Stimulated activated CD8-positive, alpha-beta memory T cell treated with anti-CD3 and anti-CD28 coated beads, Interleukin-12 subunit alpha, Interleukin-12 subunit beta, amount 100 ng/mL, for 4 hours (primary cell): ENCODE data around the gene AOPEP.

Experiments
- DNase-seq: peaks from one replicate; pipeline ENCODE4 v3.0.0-alpha.2; 2020; ENCODE audit warnings: low read depth

AOPEP gene

GRCh38 chr9:94850540-94851434 is 124.3 kb downstream of the AOPEP start:
- no peak for DNase-seq

- no peak for DNase-seq
Observed at GRCh38 chr9:94851467-94851866, 125.0 kb downstream of the AOPEP start.

- DNase-seq: no peak
Observed at GRCh38 chr9:94851892-94852291, 125.4 kb downstream of the AOPEP start.

GRCh38 chr9:94852373-94852772 is 125.9 kb downstream of the AOPEP start:
- no peak for DNase-seq

- no peak for DNase-seq
Observed at GRCh38 chr9:94853887-94854286, 127.4 kb downstream of the AOPEP start.

- DNase-seq: no peak
Observed at GRCh38 chr9:94855903-94856302, 129.4 kb downstream of the AOPEP start.

GRCh38 chr9:94857791-94858190 is 131.3 kb downstream of the AOPEP start:
- DNase-seq: no peak

- no peak for DNase-seq
Observed at GRCh38 chr9:94859226-94859625, 132.7 kb downstream of the AOPEP start.

- no peak for DNase-seq
Observed at GRCh38 chr9:94859891-94860290, 133.4 kb downstream of the AOPEP start.

GRCh38 chr9:94860678-94861588 is 134.4 kb downstream of the AOPEP start:
- DNase-seq: peak; percentile 43

- no peak for DNase-seq
Observed at GRCh38 chr9:94861589-94862272, 135.2 kb downstream of the AOPEP start.

GRCh38 chr9:94864196-94864595 is 137.7 kb downstream of the AOPEP start:
- no peak for DNase-seq

GRCh38 chr9:94864862-94865509 is 138.5 kb downstream of the AOPEP start:
- no peak for DNase-seq

- no peak for DNase-seq
Observed at GRCh38 chr9:94865582-94866452, 139.3 kb downstream of the AOPEP start.

GRCh38 chr9:94866770-94867169 is 140.3 kb downstream of the AOPEP start:
- no peak for DNase-seq

- no peak for DNase-seq
Observed at GRCh38 chr9:94867281-94867841, 140.9 kb downstream of the AOPEP start.

- DNase-seq: no peak
Observed at GRCh38 chr9:94867842-94868312, 141.4 kb downstream of the AOPEP start.

- DNase-seq: no peak
Observed at GRCh38 chr9:94868464-94868863, 142.0 kb downstream of the AOPEP start.

GRCh38 chr9:94869415-94869843 is 142.9 kb downstream of the AOPEP start:
- no peak for DNase-seq

- no peak for DNase-seq
Observed at GRCh38 chr9:94870465-94870792, 143.9 kb downstream of the AOPEP start.
